Ovary (tissue), 9 donors: Measurements from ENCODE around the gene EYA3. TPM values are rescaled to one million over a fixed set of nuclear protein-coding genes. Genes with fewer than 3 reads are reported as not detected.
"Not testable (repeated sequence)": the region's sequence is repeated elsewhere in the genome, so short reads cannot be mapped to it uniquely, and the experiment has no call there.

ENCODE experiments used
- DNase-seq, 5 donors: peaks; one replicate each; pipeline ENCODE4 v3.0.0-alpha.2; 2019 to 2020
- H3K27ac ChIP-seq, 2 donors: fragments of 200-600 bp; one replicate each; pipeline versions ENCODE4 v1.5.1 to v1.8.0; 2019 to 2022
- H3K27me3 ChIP-seq: fragments of 200-600 bp; one replicate; pipeline ENCODE4 v1.8.0; 2022
- H3K36me3 ChIP-seq: fragments of 200-600 bp; sonication (generic); one replicate; pipeline ENCODE4 v1.5.1; 2019
- H3K4me1 ChIP-seq: one replicate; pipeline ENCODE4 v1.8.1; 2013; ENCODE audit warnings: mild to moderate bottlenecking, moderate library complexity; ENCODE audit not compliant: insufficient read depth
- H3K4me3 ChIP-seq: fragments of 200-600 bp; sonication (generic); one replicate; pipeline ENCODE4 v1.5.1; 2017
- H3K9me3 ChIP-seq, 2 donors: fragments of 200-600 bp in 1 of 2; sonication (generic) in 1 of 2; one replicate each; pipeline versions ENCODE4 v1.5.1 to v1.8.1; 2013 to 2019; ENCODE audit warnings: mild to moderate bottlenecking in 1 of 2, moderate library complexity in 1 of 2
- CTCF ChIP-seq, 3 donors: fragments of 450-650 bp in 2 of 3; fragments of 200-600 bp in 1 of 3; IDR thresholded peaks; one replicate each; pipeline versions ENCODE4 v1.5.1 to v1.8.0; 2016 to 2022; ENCODE audit warnings: antibody characterized with exemption in 3 of 3, mild to moderate bottlenecking in 1 of 3
- EP300 ChIP-seq: sonication (generic); formaldehyde crosslinking; IDR thresholded peaks from one replicate; pipeline ENCODE4 v1.6.1; 2017; ENCODE audit warnings: antibody characterized with exemption
- POLR2A ChIP-seq: fragments of 450-650 bp; IDR thresholded peaks from one replicate; pipeline ENCODE4 v1.6.1; 2017; ENCODE audit warnings: antibody characterized with exemption, mild to moderate bottlenecking, moderate library complexity
- WGBS, 3 donors: extraction: QIAGEN DNeasy Blood & Tissue Kit in 1 of 3; methylation state at CpG; one replicate each; pipeline versions ENCODE4 v1.1.5 to v1.1.7; 2013 to 2017; 5-methylcytosine and 5-hydroxymethylcytosine counted together
- intact Hi-C, 4 donors: fragments of 100-400 bp; cut with DNase I; formaldehyde crosslinking; loops; one replicate each; pipeline versions ENCODE4 v1.11.0 to v1.15.1; 2022 to 2023
- polyA plus RNA-seq, 2 donors: library from polyadenylated mRNA; stranded (reverse); fragments of 200-250 nt in 1 of 2; fragments of 350-450 nt in 1 of 2; fragmentation: Illumina TruSeq in 1 of 2; extraction: RNeasy Lipid Tissue Mini Kit (QIAGEN cat#74804) in 1 of 2; gene quantifications; one replicate each; pipeline ENCODE4 v1.2.3, GENCODE V29; 2013 to 2014
- total RNA-seq, 7 donors: library from RNA; depleted of rRNA in 2 of 7; stranded (reverse); fragments of >200 nt in 2 of 7; fragmentation: NEBNext Ultra II Directional in 3 of 7; extraction: Animal tissue kit (Norgen Biotek cat#: 25700) in 3 of 7; gene quantifications; one replicate each; pipeline versions ENCODE4 v1.1.0 to v1.2.4, GENCODE V29; 2016 to 2023
- donor health status: DM: no; HTN: no; CAD: no; lungs with moderate emphysema.
- donor health status: DM: no; HTN: no; CAD: no.
- donor health status: Bipolar disorder and iron deficiency.
- donor health status: DM: yes; HTN: yes; CAD: no.
- donor health status: DM: no; HTN: no; CAD: no.
- donor health status: DM: yes; HTN: yes; CAD: no.

Gene EYA3
- total and polyA plus RNA-seq, 9 donors, result 5.4 to 25.7 (median 14.6) TPM

GRCh38 chr1:27999055-27999454 is 89.4 kb downstream of the EYA3 start:
- no peaks in the 10 kb centered on the region for H3K9me3 ChIP-seq
- no peaks in the 10 kb centered on the region for H3K4me1 ChIP-seq
- WGBS, 3 donors, result 96 to 98% (median 97%) methylated on average over 1 of the region's 1 CpG
- no peaks in the 10 kb centered on the region for H3K36me3 ChIP-seq
- no peaks in the 10 kb centered on the region for H3K27me3 ChIP-seq
- H3K27ac ChIP-seq, result no peak overlapping the region
- TF ChIP-seq CTCF (IDR thresholded peaks at IDR 0.05) (no peak), POLR2A (no peak), EP300 (no peak)
- intact Hi-C loops, result no loop called here
- no peak for DNase-seq
- no peak overlapping the region for H3K4me3 ChIP-seq

GRCh38 chr1:27994526-27994925 is 93.9 kb downstream of the EYA3 start:
- H3K27ac ChIP-seq, H3K9me3 ChIP-seq, DNase-seq, H3K4me1 ChIP-seq, H3K36me3 ChIP-seq, H3K27me3 ChIP-seq, intact Hi-C loops, H3K4me3 ChIP-seq: not testable (repeated sequence)
- WGBS, 3 donors, result 95 to 98% (median 96%) methylated on average over 6 of the region's 6 CpGs

DNA sequence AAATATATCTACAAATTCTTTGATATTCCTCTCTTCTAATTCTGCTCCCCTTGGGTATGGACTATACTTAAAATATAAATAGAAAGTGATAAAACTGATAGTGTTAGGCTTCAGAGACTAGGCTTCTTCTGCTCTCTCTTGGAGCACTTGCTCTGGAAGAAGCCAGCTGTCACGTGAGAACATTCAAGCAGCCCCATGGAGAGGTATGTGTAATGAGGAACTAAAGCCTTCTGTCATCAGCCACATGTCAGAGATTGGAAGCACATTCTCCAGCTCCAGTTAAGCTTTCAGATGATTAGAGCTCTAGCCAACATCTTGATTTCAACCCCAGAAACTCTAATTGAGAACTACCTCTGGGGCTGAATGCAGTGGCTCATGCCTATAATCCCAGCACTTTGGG is 94.3 kb downstream of the EYA3 start:
- Histone ChIP-seq H3K9me3 (no peaks in the 10 kb centered on the region), H3K27ac (no peak overlapping the region), H3K4me3 (no peak overlapping the region), H3K27me3 (no peaks in the 10 kb centered on the region), H3K4me1 (no peaks in the 10 kb centered on the region), H3K36me3 (no peaks in the 10 kb centered on the region)
- DNase-seq, result no peak
- WGBS, 3 donors, result 58 to 80% (median 59%) methylated on average over 1 of the region's 1 CpG
- intact Hi-C loops, result no loop called here
- TF ChIP-seq POLR2A, result no peak
- no peak for TF ChIP-seq CTCF (IDR thresholded peaks at IDR 0.05)
- TF ChIP-seq EP300, result no peak

DNA sequence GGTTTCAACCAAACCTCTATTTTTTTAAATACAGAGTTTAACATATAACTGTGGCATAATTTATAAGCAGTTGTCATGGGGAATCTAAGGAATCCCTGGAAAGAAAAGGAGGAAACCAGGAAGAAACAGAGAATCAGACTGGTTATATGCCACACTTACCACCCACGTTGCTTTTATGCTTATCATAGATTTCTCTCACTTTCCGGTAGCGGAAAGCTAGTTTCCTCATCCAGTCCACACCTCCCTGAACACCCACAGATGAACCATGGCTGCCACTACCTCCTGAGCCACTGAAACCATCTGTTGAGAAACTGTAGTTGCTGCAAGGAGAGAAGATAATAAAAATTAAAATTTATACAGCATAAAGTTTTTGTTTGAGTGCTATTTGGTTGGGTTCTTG is 95.2 kb downstream of the EYA3 start:
- no peaks in the 10 kb centered on the region for H3K36me3 ChIP-seq

DNA sequence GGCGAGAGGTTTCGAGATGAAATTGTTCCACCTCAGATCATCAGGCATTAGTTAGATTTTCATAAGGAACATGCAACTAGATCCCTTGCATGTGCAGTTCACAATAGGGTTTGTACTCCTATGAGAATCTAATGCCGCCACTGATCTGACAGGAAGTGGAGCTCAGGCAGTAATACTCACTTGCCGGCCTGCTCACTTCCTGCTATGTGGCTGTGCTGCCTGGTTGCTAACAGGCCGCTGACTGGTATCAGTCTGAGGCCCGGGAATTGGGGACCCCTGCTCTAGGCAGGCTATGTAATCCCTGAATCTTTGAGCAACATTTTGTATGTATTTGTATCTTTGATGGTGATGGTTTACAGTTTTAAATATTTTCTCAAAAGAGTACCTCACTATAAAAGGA is 96.1 kb downstream of the EYA3 start:
- 82 to 84% (median 84%) methylated on average over 6 of the region's 6 CpGs for WGBS, 3 donors
- Histone ChIP-seq H3K4me3 (no peak overlapping the region), H3K27me3 (no peaks in the 10 kb centered on the region), H3K36me3 (no peaks in the 10 kb centered on the region), H3K9me3 (no peaks in the 10 kb centered on the region), H3K27ac (no peak overlapping the region), H3K4me1 (no peaks in the 10 kb centered on the region)
- no peak for DNase-seq
- intact Hi-C loops, result no loop called here
- TF ChIP-seq POLR2A (no peak), EP300 (no peak), CTCF (IDR thresholded peaks at IDR 0.05) (no peak)

More for the DNA sequence above, 95.2 kb downstream of the EYA3 start:
- TF ChIP-seq POLR2A (no peak), EP300 (no peak), CTCF (IDR thresholded peaks at IDR 0.05) (no peak)
- Histone ChIP-seq H3K27me3 (no peaks in the 10 kb centered on the region), H3K9me3 (no peaks in the 10 kb centered on the region), H3K27ac (no peak overlapping the region), H3K4me3 (no peak overlapping the region), H3K4me1 (no peaks in the 10 kb centered on the region)
- intact Hi-C loops, result no loop called here
- DNase-seq, result no peak
- 45 to 49% (median 48%) methylated on average over 3 of the region's 3 CpGs for WGBS, 3 donors
